Dermis microvascular lymphatic vessel endothelial cell (primary cell): ENCODE data around the gene LRIT2. TPM values are rescaled to one million over a fixed set of nuclear protein-coding genes. Genes with fewer than 3 reads are reported as not detected.

Source experiments
- DNase-seq, 2 donors: peaks; one replicate each; pipeline versions ENCODE4 v3.0.0 to v3.0.0-alpha.2; 2010; ENCODE audit warnings: low read depth in 2 of 2
- total RNA-seq: library from RNA; depleted of rRNA; stranded (reverse); fragments of >200 nt; gene quantifications from 2 replicates; pipeline ENCODE4 v1.2.1, GENCODE V29; 2014

Gene LRIT2
- total RNA-seq, result not detected in 2 replicates

DNA sequence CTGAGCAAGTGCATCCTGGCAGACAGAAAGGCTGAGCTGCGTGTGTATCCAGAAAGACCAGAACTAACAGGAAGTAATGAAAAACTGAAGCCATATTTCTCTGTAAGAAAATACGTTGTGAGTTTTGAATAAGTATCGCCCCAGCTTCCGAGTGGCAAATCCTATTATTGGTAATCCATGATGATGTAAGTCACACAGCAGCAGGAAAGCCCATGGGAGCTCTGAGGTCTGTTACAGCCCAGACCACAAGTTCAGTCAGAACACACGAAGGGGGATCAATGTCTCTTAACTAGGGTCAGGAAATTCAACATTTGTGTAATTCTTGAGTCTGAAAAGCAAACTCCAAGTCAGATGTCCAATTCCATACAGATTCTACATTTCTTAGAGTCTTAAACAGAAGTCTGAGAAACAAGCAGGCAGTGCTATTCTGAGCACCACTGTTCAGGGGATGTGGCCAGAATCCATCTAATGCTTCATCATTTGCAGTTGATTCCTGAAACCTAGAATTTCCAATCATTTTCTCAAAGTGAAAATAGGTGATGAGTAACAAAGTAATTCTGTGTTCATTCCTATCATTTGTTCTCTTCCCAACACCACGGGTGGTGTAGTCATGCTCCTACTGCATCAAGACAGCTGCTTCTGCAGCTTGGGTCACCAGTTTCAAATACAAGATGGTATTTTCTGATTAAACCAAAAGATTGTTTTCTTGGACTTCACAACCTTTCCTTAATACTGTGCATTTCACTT lies at the start of gene LRIT2:
Gene LRIT2 (minus strand): TSS at position 118 of the 747 bp plus-strand sequence. CDS start 24 bp downstream, at position 94.
- no peak for DNase-seq

DNA sequence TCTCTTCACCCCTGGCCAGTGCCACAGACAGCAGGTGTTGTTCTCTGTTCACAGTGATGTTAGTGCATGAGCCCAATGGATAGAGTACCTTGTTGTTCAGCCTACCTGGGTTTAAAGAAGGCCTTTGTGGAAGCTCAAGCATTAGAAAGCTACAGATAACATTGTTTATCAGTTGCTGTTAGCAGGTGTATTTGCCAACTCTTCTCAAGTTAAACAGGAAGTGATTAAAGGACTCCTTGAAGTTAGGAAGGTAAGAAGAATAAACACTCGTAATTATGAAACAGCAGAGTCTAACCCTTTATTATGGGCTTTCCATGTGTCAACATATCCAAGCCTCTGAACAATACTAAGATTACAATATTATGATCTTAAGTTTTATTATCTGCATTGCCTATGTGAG lies 45.4 kb upstream of the LRIT2 start:
- no peak for DNase-seq

- no peak for DNase-seq
Observed at GRCh38 chr10:84269773-84270172, 44.4 kb upstream of the LRIT2 start.

- no peak for DNase-seq
Observed at GRCh38 chr10:84269162-84269561, 43.8 kb upstream of the LRIT2 start.

DNA sequence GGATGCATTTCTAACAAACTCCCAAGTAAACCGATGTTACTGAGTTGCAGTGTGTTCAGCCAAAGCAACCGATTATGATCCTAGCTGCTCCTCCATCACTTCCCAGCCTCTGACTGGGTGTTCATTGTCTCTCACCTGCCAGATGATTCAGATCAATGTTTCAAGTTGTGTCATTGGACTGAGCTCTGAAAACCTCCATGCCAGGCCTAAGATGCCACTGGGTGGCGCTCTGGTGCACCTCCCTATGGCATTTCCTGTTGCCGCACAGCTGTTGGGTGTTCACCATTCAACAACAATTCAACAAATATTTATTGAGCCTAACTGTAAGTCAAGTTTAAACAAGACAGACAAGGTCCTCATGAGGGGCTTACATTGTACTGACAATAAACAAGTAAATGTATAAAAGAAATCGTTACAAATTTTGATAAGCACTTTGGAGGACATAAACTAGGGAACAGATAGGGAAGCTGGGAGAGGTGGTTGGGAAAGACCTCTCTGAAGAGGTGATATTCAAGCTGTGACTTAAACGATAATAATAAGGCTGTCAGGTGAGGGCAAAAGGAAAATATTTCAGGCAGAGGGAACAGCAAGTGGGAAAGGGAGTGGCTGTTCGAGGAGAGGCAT lies 42.3 kb upstream of the LRIT2 start:
- peak in 1 of 2 donors; percentile 64 for DNase-seq

DNA sequence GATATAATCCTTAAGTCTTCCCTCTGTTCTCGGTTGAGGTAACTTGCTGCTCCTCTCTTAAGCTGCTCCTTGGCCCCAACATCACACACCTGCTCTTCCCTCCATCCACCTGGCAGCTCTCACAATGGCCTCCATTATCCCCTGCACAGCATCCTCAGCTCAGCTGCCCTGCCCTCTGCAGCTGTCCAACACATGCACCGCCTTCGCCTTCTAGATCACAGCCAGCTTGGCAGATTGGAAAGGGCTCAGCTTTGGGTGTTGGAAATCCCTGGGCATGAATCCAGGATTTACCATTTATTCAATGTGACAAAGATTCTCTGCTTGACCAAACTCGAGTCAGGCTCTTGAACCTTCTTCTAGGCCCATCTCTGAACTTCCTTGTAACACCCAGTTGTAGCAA lies 40.1 kb upstream of the LRIT2 start:
- DNase-seq, result no peak

DNA sequence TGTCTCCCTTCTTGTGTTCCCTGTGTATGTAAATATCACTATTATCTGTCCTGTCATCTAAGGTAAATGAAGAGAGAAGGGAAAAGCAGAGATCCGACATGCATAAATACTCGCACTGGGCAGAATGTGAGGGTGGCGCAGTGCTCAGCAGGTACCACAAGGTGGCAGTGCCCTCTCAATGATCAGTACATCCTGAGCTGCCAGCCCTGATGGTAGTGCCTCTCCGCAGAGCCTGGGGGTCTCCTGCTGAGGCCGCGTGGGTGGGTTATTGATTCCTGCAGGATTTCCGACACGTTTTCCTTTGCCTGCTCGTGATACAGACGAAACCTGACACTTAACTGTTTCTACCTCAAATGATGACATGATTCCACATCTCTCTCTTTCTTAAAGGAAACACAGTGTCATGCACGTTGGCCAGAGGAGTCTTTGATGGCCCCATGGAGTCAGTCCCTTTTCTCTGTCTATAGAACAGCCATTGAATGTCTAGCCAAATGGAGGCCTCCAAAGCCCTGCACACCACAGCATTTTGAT lies 39.3 kb upstream of the LRIT2 start:
- peak; percentile 30 to 73 for DNase-seq

- DNase-seq, result no peak
Observed at GRCh38 chr10:84263716-84264115, 38.4 kb upstream of the LRIT2 start.

DNA sequence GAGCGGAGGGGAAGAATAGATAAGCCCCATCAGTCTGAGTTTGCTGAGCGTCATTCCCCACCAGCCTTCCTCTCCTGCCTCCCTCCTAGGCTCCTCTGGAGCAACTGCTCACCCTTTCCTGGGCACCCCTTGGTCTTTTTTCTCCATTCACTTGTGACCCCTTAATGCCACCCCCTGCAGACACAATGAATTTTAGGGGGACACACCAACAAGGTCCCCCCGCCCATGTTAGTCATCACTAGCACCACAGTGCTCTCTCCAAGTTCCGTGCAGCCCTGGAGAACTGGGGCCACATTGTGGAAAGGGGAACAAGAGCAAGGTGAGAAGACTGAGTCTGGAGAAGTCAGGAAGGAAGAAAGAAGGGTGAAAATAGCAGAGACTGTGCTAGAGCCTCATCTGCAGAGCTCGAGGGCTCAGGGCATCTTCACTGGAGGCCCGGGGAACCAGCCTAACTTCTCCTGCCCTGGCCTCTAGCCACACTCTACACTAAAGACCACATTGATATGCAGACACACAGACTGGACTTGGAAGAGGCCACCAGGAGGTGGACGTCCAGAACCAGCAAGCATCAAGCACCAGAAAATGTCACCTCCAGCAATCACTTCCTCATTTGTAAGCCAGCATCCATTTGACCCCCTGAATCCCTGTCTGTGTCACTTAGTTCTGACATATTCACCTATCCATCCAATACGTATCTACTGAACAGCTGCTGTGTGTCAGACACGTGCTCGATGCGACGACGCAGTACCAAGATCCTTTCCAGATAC lies 37.0 kb upstream of the LRIT2 start:
- DNase-seq, result no peak

- DNase-seq, result no peak
Observed at GRCh38 chr10:84261236-84261915, 36.0 kb upstream of the LRIT2 start.

DNA sequence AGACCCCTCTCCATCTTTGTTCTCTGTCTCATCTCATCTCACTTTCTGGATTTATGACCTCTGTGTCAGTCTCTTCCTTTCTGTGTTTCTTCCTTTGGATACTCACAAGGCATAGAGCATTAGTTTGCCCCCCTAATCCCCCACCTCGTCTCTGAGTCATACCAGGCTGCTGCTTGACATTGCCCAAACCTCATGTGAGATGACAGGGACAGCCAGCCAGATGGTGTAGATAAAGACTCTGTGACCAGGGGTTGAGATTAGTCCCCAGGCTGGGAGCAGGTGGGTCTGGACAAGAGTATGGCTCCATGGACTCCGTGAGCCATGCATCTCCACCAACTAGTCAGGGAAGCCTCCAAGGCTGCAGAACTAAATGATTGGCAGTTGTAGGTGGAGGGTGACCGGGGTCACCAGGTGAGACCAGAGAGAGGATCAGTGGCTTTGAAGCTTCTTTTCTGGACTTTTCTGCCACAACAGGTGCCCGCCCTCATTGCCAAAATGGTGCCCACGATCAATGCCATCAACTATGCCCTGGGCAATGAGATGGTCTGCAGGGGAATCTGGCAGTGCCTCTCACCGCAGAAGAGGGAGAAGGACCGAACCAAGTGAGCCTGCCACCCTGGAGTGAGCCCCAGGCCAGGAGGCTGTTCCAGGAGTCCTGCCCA lies 32.8 kb upstream of the LRIT2 start:
- no peak for DNase-seq

DNA sequence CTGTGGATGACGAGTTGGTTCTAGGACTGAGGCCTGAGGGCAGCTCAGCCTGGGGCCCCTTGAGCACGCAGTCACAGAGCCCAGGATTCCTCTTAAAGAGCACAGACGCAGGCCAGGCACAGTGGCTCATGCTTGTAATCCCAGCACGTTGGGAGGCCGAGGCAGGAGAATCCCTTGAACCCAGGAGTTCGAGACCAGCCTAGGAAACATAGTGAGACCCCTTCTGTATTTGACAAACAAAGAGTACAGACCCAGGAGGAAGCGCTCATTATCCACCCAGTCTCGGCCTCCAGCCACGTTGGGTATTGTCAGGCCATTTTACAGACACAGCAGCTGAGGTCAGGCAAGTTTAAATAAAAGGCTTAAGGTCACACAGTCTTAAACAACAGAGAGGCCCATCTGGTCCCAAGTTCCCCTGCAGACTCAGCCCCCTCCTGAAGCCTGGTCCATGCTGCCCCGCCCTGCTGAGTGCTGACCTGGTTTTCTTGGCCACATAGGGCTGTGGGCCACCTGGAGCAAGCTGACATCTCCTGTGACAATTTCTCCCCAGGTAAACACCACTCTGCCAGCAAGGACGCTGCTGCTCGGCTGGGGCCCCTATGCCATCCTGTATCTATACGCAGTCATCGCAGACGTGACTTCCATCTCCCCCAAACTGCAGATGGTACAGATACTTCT lies 32.1 kb upstream of the LRIT2 start:
- no peak for DNase-seq

GRCh38 chr10:84256510-84257342 lies 31.4 kb upstream of the LRIT2 start:
- DNase-seq, result peak in 1 of 2 donors; percentile 34

DNA sequence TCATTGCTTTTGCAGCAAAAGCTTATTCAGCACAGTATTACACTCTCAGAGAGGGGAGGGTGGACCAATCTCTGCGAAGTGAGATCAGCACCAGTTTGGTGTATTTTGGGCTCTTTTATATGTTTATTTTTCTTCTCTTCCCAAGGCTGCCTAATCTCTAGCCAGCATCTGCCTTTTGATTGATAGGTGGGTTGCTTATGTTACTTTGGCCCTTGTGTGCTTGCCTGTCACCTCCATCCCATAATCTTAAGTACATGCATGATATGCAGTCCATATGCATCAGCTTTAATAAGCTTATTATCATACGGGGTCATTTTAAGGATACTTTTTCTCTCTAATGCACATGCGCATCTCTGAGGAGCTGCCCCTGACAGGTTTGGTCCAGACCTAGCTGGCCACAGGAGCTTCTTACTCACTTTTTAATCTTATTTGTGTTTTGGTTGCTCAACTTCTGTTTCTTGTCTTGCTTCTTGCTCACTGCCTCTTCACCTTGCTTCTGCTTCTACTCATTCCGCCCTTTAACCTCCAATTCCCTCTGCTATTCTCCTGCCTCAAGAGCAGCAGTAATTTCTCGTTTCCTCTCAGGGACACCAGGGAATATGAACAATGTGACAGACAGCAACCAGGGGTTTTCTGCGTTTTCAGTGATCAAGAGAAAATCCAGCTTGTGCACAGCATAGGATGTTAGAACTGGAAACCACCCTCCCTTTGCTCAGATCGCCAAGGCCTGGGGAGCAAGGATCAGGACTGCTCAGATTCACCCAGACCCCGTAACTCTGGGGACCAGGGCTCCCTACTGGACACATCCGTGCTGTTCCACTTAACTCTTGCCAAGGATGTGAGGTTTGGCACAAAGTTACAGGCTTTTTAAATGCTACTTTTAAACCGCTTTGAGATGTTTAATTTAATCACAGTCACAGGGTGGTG lies 29.5 kb upstream of the LRIT2 start:
- DNase-seq, result no peak

GRCh38 chr10:84248794-84249193 lies 23.4 kb upstream of the LRIT2 start:
- no peak for DNase-seq

DNA sequence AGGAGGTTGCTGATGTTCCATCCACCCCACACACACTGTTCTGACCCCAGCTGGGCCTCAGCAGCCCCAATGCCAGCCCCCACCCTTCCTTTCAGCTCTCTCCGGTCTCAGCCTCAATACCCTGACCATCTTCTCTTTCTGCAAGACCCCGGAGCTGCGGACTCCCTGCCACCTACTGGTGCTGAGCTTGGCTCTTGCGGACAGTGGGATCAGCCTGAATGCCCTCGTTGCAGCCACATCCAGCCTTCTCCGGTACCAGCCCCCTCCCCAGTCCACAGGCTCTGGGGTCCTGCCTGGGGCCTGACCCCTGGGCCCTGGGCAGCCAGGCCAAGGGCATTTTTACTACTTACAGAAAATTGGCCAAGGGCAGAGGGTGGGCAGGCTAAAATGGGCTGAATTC lies 22.2 kb upstream of the LRIT2 start:
- DNase-seq, result no peak

GRCh38 chr10:84244651-84245270 lies 19.4 kb upstream of the LRIT2 start, which contains the start of gene RGR:
Gene RGR (plus strand): TSS chr10:84245053. CDS start chr10:84245091, 38 bp downstream.
- no peak for DNase-seq

DNA sequence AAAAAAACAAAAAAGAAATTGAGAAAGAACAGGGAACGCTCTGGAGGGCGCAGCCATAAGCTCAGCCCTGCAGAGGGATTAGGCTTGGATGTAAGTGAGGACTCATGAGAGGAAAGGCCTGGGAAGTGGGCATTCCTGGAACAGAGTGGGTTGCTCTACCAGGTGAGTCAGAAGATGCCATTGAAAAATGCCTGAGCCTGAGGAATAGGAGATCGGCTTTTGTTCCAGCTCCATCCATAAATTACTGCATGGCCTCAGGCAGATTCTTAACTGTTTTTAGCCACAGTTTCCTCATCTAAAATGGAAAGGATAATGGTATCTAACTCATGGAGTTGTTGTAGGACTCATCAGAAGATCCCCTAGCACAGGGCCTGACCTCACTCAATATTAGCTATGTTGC lies 18.4 kb upstream of the LRIT2 start:
- no peak for DNase-seq
